Adrenal gland (tissue), 12 donors: ENCODE results near the gene GALNT7. TPM values are rescaled to one million over a fixed set of nuclear protein-coding genes. Genes with fewer than 3 reads are reported as not detected.
A peak's percentile ranks its signal among the peaks of the same experiment; 100 is the strongest.

Experiments
- DNase-seq, 7 donors: peaks; one replicate each; pipeline ENCODE4 v3.0.0-alpha.2; 2019 to 2020
- H3K27ac ChIP-seq, 5 donors: fragments of 200-600 bp; sonication (generic) in 4 of 5; 1 replicate in 3 of 5; 2 replicates in 2 of 5; pipeline versions ENCODE4 v1.5.1 to v1.8.0; 2016 to 2020; ENCODE audit warnings: mild to moderate bottlenecking in 1 of 5
- H3K27me3 ChIP-seq: fragments of 200-600 bp; 2 replicates; pipeline ENCODE4 v1.8.0; 2021
- H3K36me3 ChIP-seq, 2 donors: fragments of 200-600 bp; replicated peaks in 1 of 2; 1 replicate in 1 of 2; 2 replicates in 1 of 2; pipeline versions ENCODE4 v1.5.1 to v1.8.0; 2018 to 2022
- H3K4me1 ChIP-seq, 2 donors: fragments of 200-600 bp; replicated peaks in 1 of 2; 1 replicate in 1 of 2; 2 replicates in 1 of 2; pipeline versions ENCODE4 v1.5.1 to v1.8.0; 2018 to 2021
- H3K4me3 ChIP-seq, 4 donors: fragments of 200-600 bp; sonication (generic) in 3 of 4; one replicate each; pipeline ENCODE4 v1.5.1; 2016 to 2018
- H3K9me3 ChIP-seq, 3 donors: fragments of 200-600 bp; sonication (generic) in 1 of 3; replicated peaks in 1 of 3; 1 replicate in 2 of 3; 2 replicates in 1 of 3; pipeline versions ENCODE4 v1.5.1 to v1.8.0; 2016 to 2021
- POLR2A ChIP-seq, 2 donors: fragments of 450-650 bp; IDR thresholded peaks; one replicate each; pipeline ENCODE4 v1.6.1; 2017; ENCODE audit warnings: antibody characterized with exemption in 2 of 2, mild to moderate bottlenecking in 2 of 2, moderate library complexity in 1 of 2
- WGBS, 4 donors: extraction: QIAGEN DNeasy Blood & Tissue Kit in 2 of 4; methylation state at CpG; one replicate each; pipeline versions ENCODE4 v1.1.5 to v1.1.7; 2013 to 2017; 5-methylcytosine and 5-hydroxymethylcytosine counted together
- intact Hi-C, 2 donors: fragments of 100-400 bp; cut with DNase I; formaldehyde crosslinking; loops; one replicate each; pipeline versions ENCODE4 v1.14.1 to v1.15.0; 2022 to 2023
- polyA plus RNA-seq, 3 donors: library from polyadenylated mRNA; stranded (reverse); fragments of 200-250 nt in 2 of 3; fragments of 350-450 nt in 1 of 3; fragmentation: Illumina TruSeq in 1 of 3; extraction: RNeasy Lipid Tissue Mini Kit (QIAGEN cat#74804) in 1 of 3; gene quantifications; one replicate each; pipeline ENCODE4 v1.2.3, GENCODE V29; 2013 to 2014
- total RNA-seq, 9 donors: library from RNA; depleted of rRNA in 4 of 9; stranded (reverse); fragments of >200 nt in 4 of 9; fragments of 120-200 nt in 1 of 9; fragmentation: NEBNext Ultra II Directional in 1 of 9; extraction: Animal tissue kit (Norgen Biotek cat#: 25700) in 1 of 9; gene quantifications; one replicate each; pipeline versions ENCODE4 v1.1.0 to v1.2.4, GENCODE V29; 2013 to 2023
- TF ChIP-seq, protein P1 (sequence below), 6 experiments: fragments of 450-650 bp in 4 of 6; fragments of 200-600 bp in 2 of 6; sonication (generic) in 1 of 6; IDR thresholded peaks; 1 replicate in 5 of 6; 2 replicates in 1 of 6; pipeline versions ENCODE4 v1.5.1 to v1.8.0; 2016 to 2021; ENCODE audit warnings: antibody characterized with exemption in 6 of 6, mild to moderate bottlenecking in 2 of 6, moderate library complexity in 1 of 6
- donor health status: healthy with polysubstance abuse.
- donor health status: Bipolar disorder and iron deficiency.
- donor health status: DM: yes; HTN: yes; CAD: no.
- donor health status: DM: no; HTN: no; CAD: no.
- donor health status: DM: no; HTN: no; CAD: no.
- donor health status: DM: yes; HTN: yes; CAD: no.

The GALNT7 gene
- total and polyA plus RNA-seq, 12 donors, result 4.4 to 21.9 (median 10.3) TPM

DNA sequence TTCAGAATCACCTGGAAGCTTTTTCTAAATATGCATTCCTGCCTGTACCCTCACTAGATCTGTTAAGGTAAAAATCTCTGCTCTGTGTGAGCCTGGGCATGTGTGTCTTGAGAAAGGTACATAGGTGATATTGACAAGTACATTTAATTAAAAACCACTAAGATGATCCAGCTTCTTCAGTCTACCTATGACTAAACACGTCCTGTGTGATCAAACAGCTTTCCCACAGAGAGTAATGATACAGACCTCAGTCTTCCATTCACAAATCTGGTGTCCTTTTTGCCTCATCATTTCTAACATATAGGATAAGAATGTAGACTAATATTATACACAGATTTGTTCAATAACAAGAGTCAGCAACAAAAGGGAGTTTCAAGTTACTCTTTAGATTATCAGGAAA lies 42.6 kb downstream of the GALNT7 start:
- intact Hi-C loops, result no loop called here
- no peaks in the 10 kb centered on the region for H3K27me3 ChIP-seq
- peaks cover 6 to 18% of the 10 kb centered on the region in 2 donors for H3K4me1 ChIP-seq
- WGBS, 4 donors, result 93 to 100% (median 94%) methylated on average over 1 of the region's 1 CpG
- no peaks in the 10 kb centered on the region for H3K9me3 ChIP-seq
- TF ChIP-seq POLR2A (IDR thresholded peaks at IDR 0.05), result no peak
- TF ChIP-seq, protein P1, sequence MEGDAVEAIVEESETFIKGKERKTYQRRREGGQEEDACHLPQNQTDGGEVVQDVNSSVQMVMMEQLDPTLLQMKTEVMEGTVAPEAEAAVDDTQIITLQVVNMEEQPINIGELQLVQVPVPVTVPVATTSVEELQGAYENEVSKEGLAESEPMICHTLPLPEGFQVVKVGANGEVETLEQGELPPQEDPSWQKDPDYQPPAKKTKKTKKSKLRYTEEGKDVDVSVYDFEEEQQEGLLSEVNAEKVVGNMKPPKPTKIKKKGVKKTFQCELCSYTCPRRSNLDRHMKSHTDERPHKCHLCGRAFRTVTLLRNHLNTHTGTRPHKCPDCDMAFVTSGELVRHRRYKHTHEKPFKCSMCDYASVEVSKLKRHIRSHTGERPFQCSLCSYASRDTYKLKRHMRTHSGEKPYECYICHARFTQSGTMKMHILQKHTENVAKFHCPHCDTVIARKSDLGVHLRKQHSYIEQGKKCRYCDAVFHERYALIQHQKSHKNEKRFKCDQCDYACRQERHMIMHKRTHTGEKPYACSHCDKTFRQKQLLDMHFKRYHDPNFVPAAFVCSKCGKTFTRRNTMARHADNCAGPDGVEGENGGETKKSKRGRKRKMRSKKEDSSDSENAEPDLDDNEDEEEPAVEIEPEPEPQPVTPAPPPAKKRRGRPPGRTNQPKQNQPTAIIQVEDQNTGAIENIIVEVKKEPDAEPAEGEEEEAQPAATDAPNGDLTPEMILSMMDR (IDR thresholded peaks at IDR 0.05), result no peak
- DNase-seq, result no peak
- no peak overlapping the region for H3K27ac ChIP-seq
- no peak overlapping the region for H3K4me3 ChIP-seq
- H3K36me3 ChIP-seq, result no peaks in the 10 kb centered on the region

DNA sequence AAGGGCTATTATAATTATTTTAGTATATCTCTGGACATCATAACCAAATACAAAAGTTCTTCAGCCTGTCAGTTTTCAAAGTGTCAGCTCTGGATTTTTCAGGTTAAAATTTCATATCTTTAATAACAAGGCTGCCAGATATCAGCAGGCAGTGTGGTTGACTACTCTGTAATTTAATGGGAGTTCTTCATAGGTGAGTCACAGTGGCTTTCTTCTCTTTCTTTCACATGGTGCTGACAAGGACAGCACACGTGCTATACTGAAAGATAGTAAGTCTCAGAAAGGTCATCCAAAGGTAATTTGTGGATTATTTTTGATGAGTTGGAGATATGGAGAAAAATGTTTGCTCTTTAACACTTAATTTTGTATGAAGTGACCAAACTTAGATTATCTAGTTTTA lies 43.2 kb downstream of the GALNT7 start:
- Histone ChIP-seq H3K27ac (no peak overlapping the region), H3K36me3 (no peaks in the 10 kb centered on the region), H3K27me3 (no peaks in the 10 kb centered on the region), H3K4me3 (no peak overlapping the region), H3K4me1 (peaks cover 6 to 18% of the 10 kb centered on the region in 2 donors), H3K9me3 (no peaks in the 10 kb centered on the region)
- no peak for TF ChIP-seq POLR2A (IDR thresholded peaks at IDR 0.05)
- peak in 3 of 7 donors; percentile 23 to 30 (median 25) for DNase-seq
- WGBS, 4 donors, result 23 to 41% (median 31%) methylated on average over 1 of the region's 1 CpG
- intact Hi-C loops, result no loop called here

DNA sequence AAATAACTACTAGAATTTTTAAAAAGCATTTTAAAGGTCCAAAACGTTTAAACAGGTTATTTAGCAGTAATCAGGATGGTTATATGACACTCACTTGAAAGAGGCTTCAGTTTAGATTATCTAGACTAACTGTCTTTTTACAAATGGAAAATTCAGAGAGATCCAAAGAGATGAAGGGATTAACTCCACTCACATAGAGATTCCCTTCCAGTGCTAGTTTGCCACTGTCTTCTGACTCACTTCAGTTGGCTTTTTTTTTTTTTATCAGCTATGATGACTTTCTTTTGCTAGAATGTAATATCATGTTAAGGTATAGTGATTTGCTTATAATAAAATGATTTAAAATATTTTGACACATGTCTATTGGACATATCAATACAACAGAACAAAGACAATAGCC lies 43.8 kb downstream of the GALNT7 start:
- intact Hi-C loops, result no loop called here
- no peak overlapping the region for H3K4me3 ChIP-seq

DNA sequence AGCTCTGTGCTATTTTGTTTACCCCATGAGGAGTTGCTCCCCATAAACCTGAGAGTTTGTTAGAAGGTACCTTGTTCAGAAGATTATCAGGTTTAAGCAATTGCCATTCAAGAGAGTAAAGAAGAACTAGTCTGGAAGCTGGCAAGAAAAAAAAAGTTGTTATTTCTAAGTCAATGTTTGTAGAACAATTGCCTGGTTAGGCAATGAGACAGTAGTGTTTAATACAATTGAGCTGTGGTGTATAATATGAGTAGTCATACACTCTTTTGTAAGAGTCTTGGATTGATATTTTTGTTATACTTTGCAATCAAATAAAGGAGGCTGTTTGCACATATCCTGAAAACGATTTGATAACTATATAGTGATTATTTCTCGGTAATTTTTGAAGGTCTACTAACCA lies 44.7 kb downstream of the GALNT7 start:
- no peak overlapping the region for H3K4me3 ChIP-seq
- TF ChIP-seq POLR2A (IDR thresholded peaks at IDR 0.05), result no peak
- TF ChIP-seq, protein P1 (IDR thresholded peaks at IDR 0.05), result no peak
- no peaks in the 10 kb centered on the region for H3K9me3 ChIP-seq
- 90 to 93% (median 91%) methylated on average over 2 of the region's 2 CpGs for WGBS, 4 donors
- peaks cover 6 to 18% of the 10 kb centered on the region in 2 donors for H3K4me1 ChIP-seq
- intact Hi-C loops, result no loop called here
- DNase-seq, result no peak
- H3K27me3 ChIP-seq, result no peaks in the 10 kb centered on the region
- H3K36me3 ChIP-seq, result no peaks in the 10 kb centered on the region
- no peak overlapping the region for H3K27ac ChIP-seq

More for the DNA sequence above, 43.8 kb downstream of the GALNT7 start:
- H3K27me3 ChIP-seq, result no peaks in the 10 kb centered on the region
- no peaks in the 10 kb centered on the region for H3K36me3 ChIP-seq
- 48 to 67% (median 58%) methylated on average over 1 of the region's 1 CpG for WGBS, 4 donors
- no peak for DNase-seq
- no peak overlapping the region for H3K27ac ChIP-seq
- TF ChIP-seq POLR2A (IDR thresholded peaks at IDR 0.05), result no peak
- TF ChIP-seq, protein P1 (IDR thresholded peaks at IDR 0.05), result no peak
- no peaks in the 10 kb centered on the region for H3K9me3 ChIP-seq
- H3K4me1 ChIP-seq, result peaks cover 6 to 18% of the 10 kb centered on the region in 2 donors

DNA sequence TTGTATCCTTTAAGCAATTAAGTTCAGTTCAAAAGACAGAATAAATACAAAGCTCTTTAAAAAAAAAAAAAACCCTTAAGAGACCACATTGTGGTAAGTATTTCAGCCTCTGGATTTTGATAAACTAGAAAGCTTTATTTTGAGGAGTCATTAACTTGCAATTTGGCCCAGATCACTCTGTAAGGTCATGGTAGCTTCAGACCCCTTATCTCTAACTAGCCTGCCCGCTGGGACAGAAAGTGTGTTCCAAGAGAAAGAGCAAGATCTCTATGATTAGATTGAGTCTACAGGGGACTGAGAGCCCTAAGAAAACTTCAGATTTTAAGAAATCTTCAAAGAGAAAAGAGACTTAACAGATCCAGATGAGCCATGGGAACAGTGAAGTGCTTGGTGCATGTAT lies 45.6 kb downstream of the GALNT7 start:
- peaks cover 6 to 18% of the 10 kb centered on the region in 2 donors for H3K4me1 ChIP-seq
- H3K36me3 ChIP-seq, result no peaks in the 10 kb centered on the region
- H3K27ac ChIP-seq, result no peak overlapping the region
- no peak for TF ChIP-seq POLR2A (IDR thresholded peaks at IDR 0.05)
- TF ChIP-seq, protein P1 (IDR thresholded peaks at IDR 0.05), result no peak
- H3K9me3 ChIP-seq, result no peaks in the 10 kb centered on the region
- 40 to 52% (median 50%) methylated on average over 1 of the region's 1 CpG for WGBS, 4 donors
- DNase-seq, result no peak
- H3K4me3 ChIP-seq, result no peak overlapping the region
- intact Hi-C loops, result no loop called here
- no peaks in the 10 kb centered on the region for H3K27me3 ChIP-seq
